HUDEP-2 (cell line): ENCODE measurements around the gene PTAFR.

Experiments
- DNase-seq, 76 experiments: peaks; one replicate each; lab custom pipeline; 2025; ENCODE audit not compliant: unreplicated experiment in 76 of 76; lab: John Stamatoyannopoulos, UW

The PTAFR gene

DNA sequence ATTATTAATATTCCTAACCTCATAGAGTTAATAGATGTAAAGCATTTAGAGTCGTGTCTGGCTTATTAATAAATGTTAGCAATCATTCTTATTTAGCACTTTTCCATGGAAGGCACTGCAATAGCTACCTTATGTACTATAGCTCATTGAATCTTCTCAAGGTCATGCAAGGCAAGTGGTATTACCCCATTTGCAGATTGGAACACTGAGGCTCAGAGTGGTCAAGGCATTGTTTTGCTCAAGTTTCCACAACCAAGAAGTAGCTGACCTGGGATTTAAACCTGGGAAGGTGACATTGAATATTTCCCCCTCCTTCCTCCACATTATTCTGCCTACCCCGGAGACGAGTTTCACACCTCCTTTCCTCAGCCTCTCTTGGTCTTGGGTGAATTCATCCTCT, 50.3 kb downstream of the PTAFR start:
- no peak for DNase-seq

DNA sequence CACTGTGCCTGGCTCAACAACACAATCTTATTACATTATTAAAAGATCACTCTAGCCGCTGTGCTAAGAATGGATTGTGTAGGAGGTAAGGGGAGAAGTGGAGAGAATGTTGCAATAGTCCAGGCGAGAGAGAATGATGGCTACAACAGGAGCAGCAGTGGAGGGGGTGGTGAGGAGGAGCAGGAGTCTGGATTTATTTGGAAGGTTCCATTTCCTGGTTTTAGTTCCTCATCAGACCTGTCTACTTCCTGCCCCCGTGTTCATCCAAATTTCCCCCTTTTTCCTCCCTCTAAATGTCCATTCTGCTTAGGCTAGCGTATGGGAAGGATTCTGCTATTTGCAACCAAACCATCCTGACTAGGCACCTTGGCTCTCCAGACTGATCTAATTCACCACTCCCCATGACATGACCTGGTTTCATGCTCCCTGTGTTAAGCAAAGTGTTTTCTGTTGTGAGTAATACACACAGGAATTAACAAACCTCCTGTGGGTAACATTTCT, 53.0 kb downstream of the PTAFR start:
- DNase-seq: no peak

DNA sequence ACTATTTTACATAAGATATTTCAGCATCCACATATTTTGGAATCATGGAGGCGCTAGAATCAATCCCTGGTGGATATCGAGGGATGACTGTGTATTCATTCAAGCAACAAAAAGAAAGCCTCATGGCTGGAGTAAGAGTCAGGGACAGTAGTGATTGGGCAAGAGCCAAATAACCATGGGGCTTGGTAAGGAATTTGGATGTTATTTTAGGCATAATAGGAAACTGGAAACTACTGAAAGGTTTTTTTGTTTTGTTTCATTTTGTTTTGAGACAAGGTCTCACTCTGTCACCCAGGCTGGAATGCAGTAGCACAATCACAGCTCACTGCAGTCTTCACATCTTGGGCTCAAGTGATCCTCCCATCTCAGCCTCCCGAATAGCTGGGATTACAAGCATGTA, 54.3 kb downstream of the PTAFR start:
- no peak for DNase-seq

DNA sequence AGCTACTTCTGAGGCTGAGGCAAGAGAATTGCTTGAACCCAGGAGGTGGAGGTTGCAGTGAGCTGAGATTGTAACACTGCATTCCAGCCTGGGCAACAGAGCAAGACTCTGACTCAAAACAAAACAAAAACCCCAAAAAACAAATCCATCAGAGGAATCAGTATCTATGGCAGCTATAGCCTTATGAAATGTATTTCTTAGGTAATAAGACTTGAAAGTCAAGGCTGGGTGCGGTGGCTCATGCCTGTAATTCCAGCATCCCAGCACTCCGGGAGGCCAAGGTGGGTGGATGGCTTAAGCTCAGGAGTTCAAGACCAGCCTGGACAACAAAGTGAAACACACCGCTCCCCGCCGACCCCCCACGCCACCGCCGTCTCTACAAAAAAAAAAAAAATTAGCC, 56.9 kb downstream of the PTAFR start:
- no peak for DNase-seq

DNA sequence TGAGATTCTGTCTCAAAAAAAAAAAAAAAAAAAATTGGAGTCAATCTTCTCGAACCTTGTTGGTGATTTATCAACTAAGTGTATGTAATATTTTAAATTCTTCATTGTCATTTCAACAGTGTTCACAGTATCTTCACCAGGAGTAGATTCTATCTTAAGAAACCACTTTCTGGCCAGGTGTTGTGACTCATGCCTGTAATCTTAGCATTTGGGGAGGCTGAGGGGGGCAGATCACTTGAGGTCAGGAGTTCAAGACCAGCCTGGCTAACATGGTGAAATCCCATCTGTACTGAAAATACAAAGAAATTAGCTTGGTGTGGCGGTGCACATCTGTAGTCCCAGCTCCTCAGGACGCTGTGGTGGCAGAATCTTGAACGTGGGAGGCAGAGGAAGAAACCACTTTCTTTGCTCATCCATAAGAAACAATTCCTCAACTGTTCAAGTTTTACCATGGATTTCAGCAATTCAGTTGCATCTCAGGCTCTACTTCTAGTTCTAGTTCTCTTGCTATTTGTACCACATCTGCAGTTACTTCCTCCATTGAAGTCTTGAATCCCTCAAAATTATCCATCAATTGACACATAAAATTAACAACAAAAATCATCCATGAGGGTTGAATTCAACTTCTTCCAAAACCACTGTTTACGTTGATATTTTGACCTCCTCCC, 57.7 kb downstream of the PTAFR start:
- DNase-seq: no peak

DNA sequence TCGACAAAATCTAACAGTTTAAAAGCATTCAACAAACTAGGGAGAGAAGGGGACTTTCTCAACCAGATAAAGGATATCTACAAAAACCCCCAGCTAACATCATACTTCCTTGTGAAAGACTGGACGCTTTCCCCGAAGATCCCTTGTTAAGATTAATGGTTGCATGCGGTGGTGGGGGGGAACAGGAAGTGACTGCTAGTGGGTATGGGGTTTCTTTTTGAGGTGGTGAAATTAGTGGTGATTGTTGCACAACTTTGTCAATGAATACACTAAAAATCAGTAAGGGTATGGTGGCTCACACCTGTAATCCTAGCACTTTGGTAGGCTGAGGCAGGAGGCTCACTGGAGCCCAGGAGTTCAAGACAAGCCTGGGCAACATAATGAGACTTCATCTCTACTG, 61.2 kb downstream of the PTAFR start:
- DNase-seq: no peak

DNA sequence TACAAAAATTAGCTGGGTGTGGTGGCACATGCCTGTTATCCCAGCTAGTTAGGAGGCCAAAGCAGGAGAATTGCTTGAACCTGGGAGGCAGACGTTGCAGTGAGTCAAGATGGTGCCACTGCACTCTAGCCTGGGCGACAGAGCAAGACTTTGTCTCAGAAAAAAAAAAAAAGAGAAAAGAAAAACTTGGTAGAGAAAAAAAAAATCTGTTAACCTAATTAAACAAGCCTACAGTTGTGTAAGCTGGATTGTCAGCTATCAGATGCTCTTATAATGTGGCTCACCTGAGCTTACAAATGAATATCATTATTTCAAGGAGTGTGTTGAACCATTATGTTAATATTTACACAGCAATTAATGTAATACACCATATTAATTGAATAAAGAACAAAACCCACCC, 61.6 kb downstream of the PTAFR start:
- no peak for DNase-seq

DNA sequence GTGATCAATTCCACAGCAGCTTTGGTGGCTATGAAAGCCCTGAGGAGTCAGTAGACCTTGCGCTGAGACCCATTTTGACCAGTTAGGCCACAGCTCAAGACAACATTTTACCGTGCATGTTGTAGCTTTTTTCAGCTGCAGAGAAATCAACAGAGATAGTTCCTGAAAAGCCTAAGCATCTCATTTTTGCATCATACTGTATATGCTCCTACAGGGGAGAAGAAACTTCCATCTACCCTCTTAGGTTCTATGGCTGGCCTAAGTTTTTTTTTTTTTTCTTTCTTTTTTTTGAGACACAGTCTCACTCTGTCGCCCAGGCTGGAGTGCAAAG, 63.3 kb downstream of the PTAFR start:
- peak in 3 of 76 experiments; percentile 4 to 24 (median 10) for DNase-seq

DNA sequence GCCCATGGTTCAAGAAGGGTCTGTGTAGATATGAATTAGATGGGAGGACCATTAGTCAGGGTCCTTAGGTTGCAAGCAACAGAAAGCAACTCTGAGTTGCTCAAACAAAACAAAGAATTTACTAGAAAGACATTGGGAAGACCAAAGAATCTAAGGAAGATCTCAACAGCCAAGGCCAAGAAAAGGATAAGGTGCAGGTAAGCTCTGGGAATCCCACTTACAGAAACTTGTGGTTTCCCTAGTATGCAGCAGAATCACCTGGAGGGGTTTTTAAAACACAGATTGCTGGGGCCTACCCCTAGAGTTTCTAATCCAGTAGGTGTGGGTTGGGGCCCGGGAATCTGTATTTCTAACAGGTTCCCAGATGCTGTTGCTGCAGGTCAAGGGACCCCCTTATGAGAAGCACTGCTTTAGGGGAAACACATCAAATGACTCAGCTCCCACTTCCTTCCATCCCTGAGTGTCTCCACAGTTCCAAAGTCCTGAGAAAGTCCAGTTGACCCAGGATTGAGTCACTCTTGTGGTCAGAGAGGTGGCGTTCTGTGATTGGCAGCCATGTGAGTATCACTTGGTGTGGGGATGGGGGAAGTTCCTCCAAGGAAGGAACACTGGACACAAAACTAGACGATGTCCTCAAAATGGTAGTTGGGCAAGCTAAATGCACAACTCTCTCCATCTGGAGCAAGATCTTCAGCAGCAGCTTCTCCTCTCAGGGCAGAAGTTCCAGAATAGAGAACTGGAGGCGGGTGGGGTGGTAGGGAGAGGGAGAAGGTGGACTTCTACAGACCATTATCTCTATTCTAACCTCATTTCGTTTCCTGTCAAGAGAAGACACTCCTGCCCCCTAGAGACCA, 63.9 kb downstream of the PTAFR start:
- DNase-seq: peak in 20 of 76 experiments; percentile 2 to 56 (median 26)

DNA sequence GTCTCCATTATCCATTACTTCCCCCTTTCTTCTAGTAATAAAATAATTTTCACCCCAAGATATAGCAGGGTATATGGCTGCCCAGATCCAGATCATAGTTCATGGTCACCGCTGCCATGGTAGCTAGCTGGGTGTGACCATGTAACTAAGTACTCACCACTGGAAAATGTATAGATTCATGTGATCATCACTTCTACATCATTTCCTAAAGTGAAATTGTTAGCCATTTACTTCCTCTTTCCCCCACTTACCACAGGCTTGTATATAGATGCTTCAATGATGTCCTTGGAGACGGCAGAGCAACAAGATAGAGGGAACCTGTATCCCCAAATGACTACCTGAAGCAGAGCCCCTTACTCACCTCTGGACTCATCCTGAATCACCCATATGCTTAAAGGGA, 65.3 kb downstream of the PTAFR start:
- no peak for DNase-seq

DNA sequence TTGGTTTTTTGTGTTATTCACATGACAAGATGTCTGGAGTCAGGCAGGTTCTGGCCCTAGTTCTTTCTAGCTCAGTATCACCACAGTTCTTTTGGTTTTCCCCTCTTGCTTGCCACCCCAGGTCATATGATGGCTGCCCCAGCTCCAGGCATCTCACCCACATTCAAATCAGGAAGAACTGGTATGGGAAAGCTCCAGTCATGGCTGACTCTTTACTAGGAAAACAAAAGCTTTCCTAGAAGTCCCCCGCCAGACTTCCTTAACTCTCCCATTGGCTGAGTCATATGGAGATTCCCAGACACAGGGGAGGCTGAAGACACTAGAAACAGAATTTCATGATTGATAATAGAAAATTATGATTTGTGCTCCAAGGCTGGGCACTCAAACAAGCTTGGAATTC, 65.9 kb downstream of the PTAFR start:
- no peak for DNase-seq

DNA sequence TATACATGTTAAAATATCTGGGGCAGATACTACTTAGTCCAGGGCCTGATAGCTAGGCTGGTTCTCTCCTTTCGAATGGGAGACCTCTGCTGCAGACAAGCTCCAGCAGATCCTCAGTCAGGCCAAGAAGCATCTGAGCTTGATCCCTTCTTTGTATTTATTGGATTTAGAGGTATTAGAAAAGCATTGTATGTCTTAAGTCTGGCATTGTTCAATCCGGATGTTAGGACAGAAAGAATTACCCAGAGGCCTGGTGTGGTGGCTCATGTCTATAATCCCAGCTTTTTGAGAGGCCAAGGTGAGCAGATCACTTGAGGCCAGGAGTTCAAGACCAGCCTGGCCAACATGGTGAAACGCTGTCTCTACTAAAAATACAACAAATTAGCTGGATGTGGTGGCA, 66.9 kb downstream of the PTAFR start:
- DNase-seq: no peak

DNA sequence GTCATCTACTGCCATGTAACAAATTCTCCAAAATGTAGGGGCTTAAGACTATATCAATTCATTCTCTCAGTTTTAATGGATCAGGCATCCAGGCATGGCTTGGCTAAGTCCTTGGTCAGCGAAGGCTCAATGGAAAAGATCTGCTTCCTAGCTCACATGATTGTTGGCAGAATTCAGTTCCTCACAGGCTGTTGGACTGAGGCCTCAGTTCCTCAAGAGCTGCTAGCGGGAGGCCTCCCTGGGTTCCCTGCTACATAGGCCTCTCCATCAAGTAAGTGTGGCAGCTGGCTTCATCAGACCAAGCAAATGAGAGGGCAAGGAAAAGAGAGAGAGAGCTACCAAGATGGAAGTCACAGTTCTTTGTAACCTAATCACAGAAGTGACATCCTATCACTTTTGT, 68.5 kb downstream of the PTAFR start:
- no peak for DNase-seq

DNA sequence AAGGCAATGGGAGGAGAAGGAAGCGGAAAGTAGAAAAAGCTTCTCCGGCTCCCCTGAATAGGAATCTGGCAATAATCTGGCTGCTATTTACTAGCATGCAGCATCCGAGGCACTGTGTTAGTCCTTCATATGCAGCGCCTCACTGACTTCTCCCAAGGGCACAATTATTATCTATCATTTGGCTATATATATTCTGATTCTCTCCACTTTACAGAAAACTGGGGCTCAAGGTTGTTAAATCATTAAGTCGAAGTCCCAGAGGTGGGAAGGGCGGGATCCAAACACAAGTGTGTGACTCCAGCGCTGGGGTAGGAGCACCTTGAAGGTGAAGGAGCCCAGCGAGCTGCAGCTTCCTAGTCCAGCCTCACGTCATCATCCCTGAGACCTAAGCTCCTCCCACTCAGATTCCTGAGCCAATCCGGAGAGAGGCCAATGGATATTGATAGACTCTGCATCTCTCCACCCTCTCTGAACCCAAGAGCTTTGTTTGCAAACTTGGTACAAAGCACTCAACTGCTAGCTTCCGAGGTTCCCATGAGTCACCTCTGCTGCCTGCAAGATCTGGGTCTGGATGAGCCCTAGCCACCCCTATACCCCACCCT, 71.5 kb downstream of the PTAFR start:
- DNase-seq: no peak

DNA sequence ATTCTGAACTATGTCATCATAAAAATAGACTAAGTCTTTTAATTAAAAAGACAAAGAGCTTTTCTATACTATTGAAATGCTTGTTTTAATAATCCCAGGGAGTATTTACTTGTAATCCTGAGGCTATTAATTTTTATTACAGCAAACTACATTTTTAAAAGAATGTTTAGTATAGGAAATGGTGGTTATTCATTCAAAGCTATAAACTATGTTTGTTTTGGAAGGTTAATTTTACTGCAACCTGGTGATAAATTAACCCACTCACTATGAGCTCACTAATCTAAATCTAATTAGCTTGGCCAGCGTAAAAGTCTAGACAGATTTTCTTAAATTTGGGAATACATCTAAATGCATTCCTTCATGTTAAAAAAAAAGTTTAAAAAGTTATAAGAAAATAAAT, 74.3 kb downstream of the PTAFR start:
- no peak for DNase-seq

DNA sequence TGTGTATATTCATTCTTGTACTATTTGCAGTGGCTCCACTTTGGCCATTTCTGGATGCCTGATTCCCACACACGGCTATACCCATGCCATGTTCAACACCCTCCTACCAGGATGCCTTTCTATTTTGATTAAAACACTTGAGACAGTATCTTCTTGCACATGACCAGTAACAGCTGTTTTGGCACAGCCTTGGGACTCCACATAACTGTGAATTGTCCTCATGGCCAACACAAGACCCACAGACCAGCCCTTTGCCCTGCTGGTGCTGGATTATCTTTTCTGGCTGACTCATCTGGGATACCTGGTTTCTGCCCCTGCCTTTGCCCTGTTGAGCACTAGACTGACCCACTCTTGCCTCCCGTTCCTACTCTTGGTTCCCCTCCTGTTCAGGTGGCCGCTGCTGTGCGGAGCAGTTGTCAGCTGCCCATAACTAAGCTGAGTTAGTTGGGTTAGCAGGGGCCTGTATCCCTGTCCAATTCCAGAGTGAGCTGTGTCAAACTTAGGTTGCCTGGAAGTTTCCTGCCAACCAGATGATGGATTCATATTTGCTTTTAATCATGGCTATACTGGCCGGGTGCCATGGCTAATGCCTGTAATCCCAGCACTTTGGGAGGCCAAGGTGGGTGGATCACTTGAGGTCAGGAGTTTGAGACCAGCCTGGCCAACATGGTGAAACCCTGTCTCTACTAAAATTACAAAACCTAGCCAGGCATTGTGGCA, 77.3 kb downstream of the PTAFR start:
- DNase-seq: peak in 1 of 76 experiments; percentile 7
